K562 (cell line): Measurements from ENCODE around the gene RNF114. TPM values are rescaled to one million over a fixed set of nuclear protein-coding genes. Genes with fewer than 3 reads are reported as not detected.

Source experiments
- CHD1 ChIP-seq: fragments of 200-600 bp; sonication (generic); IDR thresholded peaks from one replicate; pipeline ENCODE4 v1.6.1; 2012; ENCODE audit warnings: mild to moderate bottlenecking, moderate library complexity, low read length, inconsistent platforms
- CHD4 ChIP-seq: fragments of 200-600 bp; sonication (generic); IDR thresholded peaks from 3 replicates; pipeline ENCODE4 v1.6.1; 2012; ENCODE audit warnings: low read depth, mild to moderate bottlenecking, mixed read lengths, low read length, inconsistent platforms; ENCODE audit not compliant: insufficient read depth, insufficient replicate concordance, poor library complexity, severe bottlenecking
- ETV1 ChIP-seq: fragments of 450-650 bp; conservative IDR thresholded peaks from 2 replicates; pipeline ENCODE4 v1.6.1; 2016; ENCODE audit warnings: missing genetic modification characterization, control low read depth, low read depth, missing compliant biosample characterization
- HMGN3 ChIP-seq: IDR thresholded peaks from 2 replicates; pipeline ENCODE4 v1.6.1; 2011; ENCODE audit warnings: borderline replicate concordance, low read depth, mild to moderate bottlenecking, mixed read lengths, low read length; ENCODE audit not compliant: insufficient read length; ENCODE audit errors: extremely low read depth
- IRF2 ChIP-seq: sonication (generic); formaldehyde crosslinking; IDR thresholded peaks from 2 replicates; pipeline ENCODE4 v1.8.1; 2022; ENCODE audit warnings: mild to moderate bottlenecking, missing genetic modification reagents
- LARP7 ChIP-seq: fragments of 450-650 bp; IDR thresholded peaks from 2 replicates; pipeline ENCODE4 v1.6.1; 2016
- MCM2 ChIP-seq: fragments of 450-650 bp; IDR thresholded peaks from 2 replicates; pipeline ENCODE4 v1.6.1; 2017; ENCODE audit warnings: low read depth, mild to moderate bottlenecking
- NFIX ChIP-seq: fragments of 250-450 bp; sonication (Bioruptor Pico); IDR thresholded peaks from 2 replicates; pipeline ENCODE4 v1.4.0; 2020; ENCODE audit warnings: low read depth, mild to moderate bottlenecking, moderate library complexity
- NFXL1 ChIP-seq: fragments of 450-650 bp; formaldehyde crosslinking; IDR thresholded peaks from 2 replicates; pipeline ENCODE4 v1.4.0; 2021; ENCODE audit warnings: mild to moderate bottlenecking
- PRPF4 ChIP-seq: fragments of 200-400 bp; formaldehyde crosslinking; IDR thresholded peaks from one replicate; pipeline ENCODE4 v1.6.1; 2017; ENCODE audit warnings: low read length, low read depth, mild to moderate bottlenecking; ENCODE audit not compliant: insufficient read depth, poor library complexity, severe bottlenecking
- PYGO2 ChIP-seq: fragments of 450-650 bp; IDR thresholded peaks from 2 replicates; pipeline ENCODE4 v1.6.1; 2016; ENCODE audit warnings: mild to moderate bottlenecking, missing genetic modification characterization, moderate library complexity, missing compliant biosample characterization
- RAD21 ChIP-seq, 2 experiments: fragments of 250-450 bp in 1 of 2; fragments of 450-650 bp in 1 of 2; sonication (Bioruptor Pico) in 1 of 2; formaldehyde crosslinking in 1 of 2; IDR thresholded peaks in 1 of 2; conservative IDR thresholded peaks in 1 of 2; 2 replicates each; pipeline versions ENCODE4 v1.4.0 to v1.8.0; 2020 to 2022; ENCODE audit warnings: mild to moderate bottlenecking in 2 of 2, moderate library complexity in 1 of 2
- SUPT5H ChIP-seq: fragments of 450-650 bp; IDR thresholded peaks from 2 replicates; pipeline ENCODE4 v1.6.1; 2016
- XRCC3 ChIP-seq: fragments of 450-650 bp; IDR thresholded peaks from 2 replicates; pipeline ENCODE4 v1.6.1; 2017; ENCODE audit warnings: mild to moderate bottlenecking, moderate library complexity
- polyA plus RNA-seq, 8 experiments: library from polyadenylated mRNA; depleted of rRNA in 4 of 8; stranded (reverse) in 5 of 8; unstranded in 3 of 8; fragments of >200 nt; fragmentation: Nextera tagmentation in 2 of 8; fragmentation: Illumina TruSeq in 1 of 8; extraction: Ambion mirVana in 2 of 8; extraction: Trizol in 1 of 8; gene quantifications; 2 replicates each; pipeline versions ENCODE4 v1.2.1 to v1.2.3, GENCODE V29; 2011 to 2014; ENCODE audit warnings: inconsistent platforms in 1 of 8, missing spikeins in 1 of 8
- total RNA-seq, 7 experiments: library from RNA; depleted of rRNA in 6 of 7; stranded (reverse); fragments of >200 nt in 6 of 7; fragmentation: Illumina TruSeq in 2 of 7; extraction: Trizol in 2 of 7; gene quantifications; 2 replicates each; pipeline versions ENCODE4 v1.2.1 to v1.2.3, GENCODE V29; 2011 to 2021; ENCODE audit warnings: low replicate concordance in 1 of 7
- TF ChIP-seq, protein P1 (sequence below): fragments of 250-450 bp; sonication (Bioruptor Pico); IDR thresholded peaks from 2 replicates; pipeline ENCODE4 v1.8.0; 2022; ENCODE audit warnings: moderate library complexity, mild to moderate bottlenecking, inconsistent platforms
- TF ChIP-seq, protein P2 (sequence below): IDR thresholded peaks from 2 replicates; pipeline ENCODE4 v1.6.1; 2014; ENCODE audit warnings: antibody characterized with exemption
- TF ChIP-seq, protein P3 (sequence below), 2 experiments: IDR thresholded peaks in 1 of 2; conservative IDR thresholded peaks in 1 of 2; 2 replicates each; pipeline ENCODE4 v1.6.1; 2016; ENCODE audit warnings: low read depth in 2 of 2, mild to moderate bottlenecking in 1 of 2, missing compliant biosample characterization in 1 of 2, missing genetic modification characterization in 1 of 2, moderate library complexity in 1 of 2
- TF ChIP-seq, protein P4 (sequence below): fragments of 450-650 bp; IDR thresholded peaks from 2 replicates; pipeline ENCODE4 v1.7.1; 2018; ENCODE audit warnings: mild to moderate bottlenecking, low read depth; ENCODE audit not compliant: partially characterized antibody

The RNF114 gene
- total and polyA plus RNA-seq, 9 of the 15 experiments (the other 6 are each of a cell fraction or from before 2014, with no cell fraction given) = 38.6 to 111 (median 62.6) TPM

DNA sequence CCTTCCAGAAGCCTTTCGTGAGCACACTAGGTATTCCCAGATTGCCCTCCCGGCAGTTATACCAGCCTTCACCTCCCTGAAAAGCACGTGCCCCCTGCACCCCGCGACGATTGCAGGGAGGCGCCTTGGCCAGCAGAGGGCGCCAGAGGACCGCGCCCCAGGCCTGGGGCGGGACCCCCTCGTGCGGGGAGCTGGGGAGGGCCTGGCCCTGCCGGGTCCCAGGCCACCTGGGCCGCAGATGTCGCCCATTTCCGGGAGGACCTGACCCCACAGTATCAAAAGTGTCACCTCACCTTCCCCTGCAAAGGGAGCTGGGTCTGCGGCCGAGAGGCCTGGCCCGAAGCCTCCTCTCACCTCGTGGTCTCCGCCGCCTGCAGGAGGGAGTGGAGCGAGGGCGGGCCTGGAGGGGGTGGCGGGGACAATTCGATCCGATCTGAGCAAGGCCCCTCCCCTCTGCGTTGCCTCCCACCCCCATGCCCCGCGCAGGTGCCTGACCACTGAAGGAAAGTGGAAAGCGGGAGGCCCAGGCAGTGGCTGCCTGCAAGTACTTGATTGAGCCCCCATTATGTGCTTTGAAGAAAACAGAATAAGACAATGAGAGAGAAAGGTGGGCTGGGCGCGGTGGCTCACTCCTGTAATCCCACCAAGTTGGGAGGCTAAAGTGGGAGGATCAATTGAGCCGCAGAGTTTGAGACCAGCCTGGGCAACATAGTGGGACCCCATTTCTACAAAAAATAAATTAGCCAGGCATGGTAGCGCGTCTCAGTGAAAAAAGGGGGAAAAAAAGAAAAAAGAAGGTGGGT lies 43.0 kb downstream of the RNF114 start (continued):
- TF ChIP-seq CHD1 (no peak), XRCC3 (no peak), NFIX (CRISPR knock-in tag) (no peak), ETV1 (tag) (no peak; the same call in 1 of the 2 replicates), RAD21 (CRISPR knock-in tag; conservative IDR thresholded peaks at IDR 0.05 in 1 of 2, IDR thresholded peaks at IDR 0.05 in 1 of 2) (peak; percentile 99), SUPT5H (no peak), LARP7 (no peak), IRF2 (no peak), NFXL1 (CRISPR knock-in tag) (no peak), HMGN3 (peak; percentile 65), PYGO2 (tag) (no peak), PRPF4 (no peak), CHD4 (no peak), MCM2 (no peak)
- TF ChIP-seq, protein P1, sequence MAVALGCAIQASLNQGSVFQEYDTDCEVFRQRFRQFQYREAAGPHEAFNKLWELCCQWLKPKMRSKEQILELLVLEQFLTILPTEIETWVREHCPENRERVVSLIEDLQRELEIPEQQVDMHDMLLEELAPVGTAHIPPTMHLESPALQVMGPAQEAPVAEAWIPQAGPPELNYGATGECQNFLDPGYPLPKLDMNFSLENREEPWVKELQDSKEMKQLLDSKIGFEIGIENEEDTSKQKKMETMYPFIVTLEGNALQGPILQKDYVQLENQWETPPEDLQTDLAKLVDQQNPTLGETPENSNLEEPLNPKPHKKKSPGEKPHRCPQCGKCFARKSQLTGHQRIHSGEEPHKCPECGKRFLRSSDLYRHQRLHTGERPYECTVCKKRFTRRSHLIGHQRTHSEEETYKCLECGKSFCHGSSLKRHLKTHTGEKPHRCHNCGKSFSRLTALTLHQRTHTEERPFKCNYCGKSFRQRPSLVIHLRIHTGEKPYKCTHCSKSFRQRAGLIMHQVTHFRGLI (CRISPR knock-in tag) = no peak
- TF ChIP-seq, protein P2, sequence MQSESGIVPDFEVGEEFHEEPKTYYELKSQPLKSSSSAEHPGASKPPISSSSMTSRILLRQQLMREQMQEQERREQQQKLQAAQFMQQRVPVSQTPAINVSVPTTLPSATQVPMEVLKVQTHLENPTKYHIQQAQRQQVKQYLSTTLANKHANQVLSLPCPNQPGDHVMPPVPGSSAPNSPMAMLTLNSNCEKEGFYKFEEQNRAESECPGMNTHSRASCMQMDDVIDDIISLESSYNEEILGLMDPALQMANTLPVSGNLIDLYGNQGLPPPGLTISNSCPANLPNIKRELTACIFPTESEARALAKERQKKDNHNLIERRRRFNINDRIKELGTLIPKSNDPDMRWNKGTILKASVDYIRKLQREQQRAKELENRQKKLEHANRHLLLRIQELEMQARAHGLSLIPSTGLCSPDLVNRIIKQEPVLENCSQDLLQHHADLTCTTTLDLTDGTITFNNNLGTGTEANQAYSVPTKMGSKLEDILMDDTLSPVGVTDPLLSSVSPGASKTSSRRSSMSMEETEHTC = peak; percentile 18; the same call in 1 of the 2 replicates
- TF ChIP-seq, protein P3, sequence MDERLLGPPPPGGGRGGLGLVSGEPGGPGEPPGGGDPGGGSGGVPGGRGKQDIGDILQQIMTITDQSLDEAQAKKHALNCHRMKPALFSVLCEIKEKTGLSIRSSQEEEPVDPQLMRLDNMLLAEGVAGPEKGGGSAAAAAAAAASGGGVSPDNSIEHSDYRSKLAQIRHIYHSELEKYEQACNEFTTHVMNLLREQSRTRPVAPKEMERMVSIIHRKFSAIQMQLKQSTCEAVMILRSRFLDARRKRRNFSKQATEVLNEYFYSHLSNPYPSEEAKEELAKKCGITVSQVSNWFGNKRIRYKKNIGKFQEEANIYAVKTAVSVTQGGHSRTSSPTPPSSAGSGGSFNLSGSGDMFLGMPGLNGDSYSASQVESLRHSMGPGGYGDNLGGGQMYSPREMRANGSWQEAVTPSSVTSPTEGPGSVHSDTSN (CRISPR knock-in tag; IDR thresholded peaks at IDR 0.05; ENCODE audit: low read depth) = no peak
- TF ChIP-seq, protein P3 (tag; conservative IDR thresholded peaks at IDR 0.05; ENCODE audit: low read depth) = no peak
- TF ChIP-seq, protein P4, sequence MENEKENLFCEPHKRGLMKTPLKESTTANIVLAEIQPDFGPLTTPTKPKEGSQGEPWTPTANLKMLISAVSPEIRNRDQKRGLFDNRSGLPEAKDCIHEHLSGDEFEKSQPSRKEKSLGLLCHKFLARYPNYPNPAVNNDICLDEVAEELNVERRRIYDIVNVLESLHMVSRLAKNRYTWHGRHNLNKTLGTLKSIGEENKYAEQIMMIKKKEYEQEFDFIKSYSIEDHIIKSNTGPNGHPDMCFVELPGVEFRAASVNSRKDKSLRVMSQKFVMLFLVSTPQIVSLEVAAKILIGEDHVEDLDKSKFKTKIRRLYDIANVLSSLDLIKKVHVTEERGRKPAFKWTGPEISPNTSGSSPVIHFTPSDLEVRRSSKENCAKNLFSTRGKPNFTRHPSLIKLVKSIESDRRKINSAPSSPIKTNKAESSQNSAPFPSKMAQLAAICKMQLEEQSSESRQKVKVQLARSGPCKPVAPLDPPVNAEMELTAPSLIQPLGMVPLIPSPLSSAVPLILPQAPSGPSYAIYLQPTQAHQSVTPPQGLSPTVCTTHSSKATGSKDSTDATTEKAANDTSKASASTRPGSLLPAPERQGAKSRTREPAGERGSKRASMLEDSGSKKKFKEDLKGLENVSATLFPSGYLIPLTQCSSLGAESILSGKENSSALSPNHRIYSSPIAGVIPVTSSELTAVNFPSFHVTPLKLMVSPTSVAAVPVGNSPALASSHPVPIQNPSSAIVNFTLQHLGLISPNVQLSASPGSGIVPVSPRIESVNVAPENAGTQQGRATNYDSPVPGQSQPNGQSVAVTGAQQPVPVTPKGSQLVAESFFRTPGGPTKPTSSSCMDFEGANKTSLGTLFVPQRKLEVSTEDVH = peak; percentile 45
